WTC11 (cell line): ENCODE data around the gene KCNG4. TPM values are rescaled to one million over a fixed set of nuclear protein-coding genes. Genes with fewer than 3 reads are reported as not detected.

Experiments used
- ATAC-seq: fragments of 200-7000 bp; cut with Tn5 transposase; 2 replicates; pipeline ENCODE4 v1.10.0; 2021; ENCODE audit warnings: mild to moderate bottlenecking, moderate library complexity
- CTCF ChIA-PET: fragments of 300-600 bp; sonication (Branson Sonifier 250); formaldehyde crosslinking; loops from one replicate; lab custom pipeline; 2021; ENCODE audit warnings: antibody characterized with exemption; lab: Charles Lee
- POLR2A ChIA-PET: fragments of 350-600 bp; sonication (Branson Sonifier 250); formaldehyde crosslinking; loops from one replicate; lab custom pipeline; 2021; ENCODE audit warnings: antibody characterized with exemption; lab: Charles Lee
- DNase-seq: peaks from one replicate; pipeline ENCODE4 v3.0.0; 2021; ENCODE audit warnings: low spot score
- H3K27ac Mint-ChIP-seq: 2 replicates; pipeline ENCODE4 v1.8.0; 2021; ENCODE audit warnings: mixed read lengths
- H3K27me3 Mint-ChIP-seq: 2 replicates; pipeline ENCODE4 v1.8.0; 2021; ENCODE audit warnings: low read depth, mild to moderate bottlenecking, moderate library complexity, mixed read lengths
- H3K36me3 Mint-ChIP-seq: 2 replicates; pipeline ENCODE4 v1.8.0; 2021; ENCODE audit warnings: mixed read lengths
- H3K4me1 Mint-ChIP-seq: 2 replicates; pipeline ENCODE4 v1.8.0; 2022; ENCODE audit warnings: mixed read lengths
- H3K4me3 Mint-ChIP-seq: 2 replicates; pipeline ENCODE4 v1.8.0; 2021; ENCODE audit warnings: mild to moderate bottlenecking, moderate library complexity, mixed read lengths
- H3K9me3 Mint-ChIP-seq: 2 replicates; pipeline ENCODE4 v1.8.0; 2021; ENCODE audit warnings: mixed read lengths
- E2F5 ChIP-seq: sonication (generic); formaldehyde crosslinking; IDR thresholded peaks from 2 replicates; pipeline ENCODE4 v1.8.1; 2022; ENCODE audit warnings: mild to moderate bottlenecking, moderate library complexity, missing genetic modification reagents
- ERG ChIP-seq: fragments of 250-450 bp; sonication (Bioruptor Pico); IDR thresholded peaks from 2 replicates; pipeline ENCODE4 v1.8.0; 2021; ENCODE audit warnings: mild to moderate bottlenecking
- FOXJ3 ChIP-seq: sonication (generic); formaldehyde crosslinking; IDR thresholded peaks from 2 replicates; pipeline ENCODE4 v1.9.0; 2021; ENCODE audit warnings: missing genetic modification reagents, mild to moderate bottlenecking, borderline replicate concordance
- FOXK1 ChIP-seq: sonication (generic); formaldehyde crosslinking; IDR thresholded peaks from 2 replicates; pipeline ENCODE4 v1.8.0; 2022; ENCODE audit warnings: mild to moderate bottlenecking, moderate library complexity, missing genetic modification reagents
- MAX ChIP-seq: sonication (generic); formaldehyde crosslinking; IDR thresholded peaks from 2 replicates; pipeline ENCODE4 v1.8.0; 2022; ENCODE audit warnings: mild to moderate bottlenecking, missing genetic modification reagents
- MXD4 ChIP-seq: fragments of 250-450 bp; sonication (Bioruptor Pico); IDR thresholded peaks from 2 replicates; pipeline ENCODE4 v1.8.0; 2021; ENCODE audit warnings: mild to moderate bottlenecking, moderate library complexity, borderline replicate concordance
- MYBL2 ChIP-seq: sonication (generic); formaldehyde crosslinking; IDR thresholded peaks from 2 replicates; pipeline ENCODE4 v1.8.1; 2023; ENCODE audit warnings: mild to moderate bottlenecking, moderate library complexity, missing genetic modification reagents
- NR3C1 ChIP-seq: sonication (generic); formaldehyde crosslinking; conservative IDR thresholded peaks from 2 replicates; pipeline ENCODE4 v1.8.1; 2023; ENCODE audit warnings: low read depth, mild to moderate bottlenecking, missing genetic modification reagents
- STAT6 ChIP-seq: sonication (generic); formaldehyde crosslinking; conservative IDR thresholded peaks from 2 replicates; pipeline ENCODE4 v1.8.1; 2023; ENCODE audit warnings: mild to moderate bottlenecking, low read depth, missing genetic modification reagents, moderate library complexity
- TCF7 ChIP-seq: sonication (generic); formaldehyde crosslinking; IDR thresholded peaks from 2 replicates; pipeline ENCODE4 v1.8.0; 2022; ENCODE audit warnings: mild to moderate bottlenecking, low read depth, missing genetic modification reagents, moderate library complexity
- TEAD1 ChIP-seq: sonication (generic); formaldehyde crosslinking; IDR thresholded peaks from 2 replicates; pipeline ENCODE4 v1.8.0; 2022; ENCODE audit warnings: mild to moderate bottlenecking, missing genetic modification reagents
- TEAD4 ChIP-seq: sonication (generic); formaldehyde crosslinking; IDR thresholded peaks from 2 replicates; pipeline ENCODE4 v1.8.0; 2022; ENCODE audit warnings: mild to moderate bottlenecking, missing genetic modification reagents
- ZNF317 ChIP-seq: sonication (generic); formaldehyde crosslinking; IDR thresholded peaks from 2 replicates; pipeline ENCODE4 v1.8.1; 2023; ENCODE audit warnings: low read depth, mild to moderate bottlenecking, moderate library complexity, missing genetic modification reagents, borderline replicate concordance
- ZNF425 ChIP-seq: fragments of 250-450 bp; sonication (Bioruptor Pico); conservative IDR thresholded peaks from 2 replicates; pipeline ENCODE4 v1.9.0; 2021; ENCODE audit warnings: mild to moderate bottlenecking
- ZNF512 ChIP-seq: sonication (generic); formaldehyde crosslinking; IDR thresholded peaks from 2 replicates; pipeline ENCODE4 v1.8.1; 2022; ENCODE audit warnings: missing genetic modification reagents, borderline replicate concordance
- ZNF671 ChIP-seq: fragments of 250-450 bp; sonication (Bioruptor Pico); IDR thresholded peaks from 2 replicates; pipeline ENCODE4 v1.8.0; 2021; ENCODE audit warnings: mild to moderate bottlenecking
- total RNA-seq: library from RNA; stranded (reverse); gene quantifications from 3 replicates; pipeline ENCODE4 v1.2.3, GENCODE V29; 2021
- TF ChIP-seq, protein P1 (sequence below): sonication (generic); formaldehyde crosslinking; IDR thresholded peaks from 2 replicates; pipeline ENCODE4 v1.8.1; 2022; ENCODE audit warnings: low read depth, mild to moderate bottlenecking, moderate library complexity, missing genetic modification reagents, borderline replicate concordance

The KCNG4 gene
- total RNA-seq, 1 experiment from 2014 or later: not detected

- TF ChIP-seq, protein P1, sequence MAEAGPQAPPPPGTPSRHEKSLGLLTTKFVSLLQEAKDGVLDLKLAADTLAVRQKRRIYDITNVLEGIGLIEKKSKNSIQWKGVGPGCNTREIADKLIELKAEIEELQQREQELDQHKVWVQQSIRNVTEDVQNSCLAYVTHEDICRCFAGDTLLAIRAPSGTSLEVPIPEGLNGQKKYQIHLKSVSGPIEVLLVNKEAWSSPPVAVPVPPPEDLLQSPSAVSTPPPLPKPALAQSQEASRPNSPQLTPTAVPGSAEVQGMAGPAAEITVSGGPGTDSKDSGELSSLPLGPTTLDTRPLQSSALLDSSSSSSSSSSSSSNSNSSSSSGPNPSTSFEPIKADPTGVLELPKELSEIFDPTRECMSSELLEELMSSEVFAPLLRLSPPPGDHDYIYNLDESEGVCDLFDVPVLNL: no peak
- TF ChIP-seq MAX (CRISPR knock-in tag) (no peak), MYBL2 (CRISPR knock-in tag) (no peak), NR3C1 (CRISPR knock-in tag) (no peak), STAT6 (CRISPR knock-in tag) (no peak), E2F5 (CRISPR knock-in tag) (no peak), TEAD4 (CRISPR knock-in tag) (no peak), ZNF671 (CRISPR knock-in tag) (no peak), ZNF512 (no peak), TEAD1 (no peak)
- TF ChIP-seq, all 79 proteins: peak for 0
Measured at GRCh38 chr16:84253173-84253572, 13.4 kb upstream of the KCNG4 start (continued).

DNA sequence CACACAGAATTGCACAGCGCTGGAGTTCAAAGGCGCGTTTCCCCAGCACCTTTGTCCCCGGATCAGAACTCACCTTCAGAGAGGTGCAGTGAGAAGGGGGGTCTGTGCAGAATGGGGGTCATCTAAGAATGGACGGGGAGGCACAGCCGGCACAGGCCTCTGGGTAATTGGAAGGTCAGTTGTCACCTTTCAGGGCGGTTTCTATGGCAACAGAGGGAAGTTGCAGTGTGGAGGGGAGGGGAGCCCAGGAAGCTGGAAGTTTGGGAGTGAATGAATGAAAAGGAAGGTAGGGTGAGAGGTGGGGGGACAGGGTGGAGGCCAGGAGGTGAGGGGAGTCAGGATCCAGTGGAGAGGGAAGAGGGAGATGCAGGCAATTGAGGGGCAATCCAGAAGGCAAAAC lies 12.4 kb upstream of the KCNG4 start:
- no peak overlapping the region for H3K4me3 Mint-ChIP-seq
- peaks cover 5% of the 10 kb centered on the region for H3K27me3 Mint-ChIP-seq
- DNase-seq: no peak
- ATAC-seq: peak; percentile 22; the same call in 1 of the 2 replicates
- ChIA-PET POLR2A (no interaction called here), CTCF (no interaction called here)
- H3K36me3 Mint-ChIP-seq: no peaks in the 10 kb centered on the region
- peaks cover 16% of the 10 kb centered on the region for H3K9me3 Mint-ChIP-seq
- TF ChIP-seq MXD4 (no peak), TEAD4 (CRISPR knock-in tag) (no peak), FOXJ3 (CRISPR knock-in tag) (no peak), ZNF317 (CRISPR knock-in tag) (no peak), ZNF425 (no peak), ERG (CRISPR knock-in tag) (no peak), FOXK1 (CRISPR knock-in tag) (no peak), TCF7 (CRISPR knock-in tag) (no peak)
- H3K4me1 Mint-ChIP-seq: 0 out of 2 replicates have a peak, but pooled peaks cover 10% of the 10 kb centered on the region
- H3K27ac Mint-ChIP-seq: no peak overlapping the region
